T-cell (primary cell): ENCODE data around the gene RYK. TPM values are rescaled to one million over a fixed set of nuclear protein-coding genes. Genes with fewer than 3 reads are reported as not detected.
A peak's percentile ranks its signal among the peaks of the same experiment; 100 is the strongest.

Source experiments
- ATAC-seq, 4 experiments: fragments of 200-7000 bp in 3 of 4; fragments of 150-1000 bp in 1 of 4; cut with Tn5 transposase; replicated peaks in 1 of 4; 1 replicate in 3 of 4; 2 replicates in 1 of 4; pipeline ENCODE4 v1.10.0; 2021; ENCODE audit warnings: moderate library complexity in 3 of 4, mild to moderate bottlenecking in 2 of 4, moderate number of reproducible peaks in 1 of 4
- CTCF ChIA-PET, 2 donors: fragments of 300-600 bp; sonication (Branson Sonifier 250); formaldehyde crosslinking; loops; one replicate each; lab custom pipeline; 2022; ENCODE audit warnings: antibody characterized with exemption in 2 of 2; lab: Charles Lee
- POLR2A ChIA-PET, 2 donors: fragments of 300-600 bp; sonication (Branson Sonifier 250); formaldehyde crosslinking; loops; one replicate each; lab custom pipeline; 2022; ENCODE audit warnings: antibody characterized with exemption in 2 of 2; lab: Charles Lee
- DNase-seq, 35 experiments: peaks; one replicate each; pipeline versions ENCODE4 v3.0.0 to v3.0.0-alpha.2; 2013 to 2023
- H3K27ac ChIP-seq: one replicate; pipeline ENCODE4 v1.5.1; 2013; ENCODE audit warnings: low read length
- H3K27me3 ChIP-seq, 2 experiments: replicated peaks in 1 of 2; 1 replicate in 1 of 2; 2 replicates in 1 of 2; pipeline versions ENCODE4 v1.6.1 to v1.7.0; 2013; ENCODE audit warnings: low read length in 1 of 2, mixed read lengths in 1 of 2; ENCODE audit not compliant: control insufficient read depth in 2 of 2, insufficient read depth in 2 of 2; ENCODE audit errors: extremely low read depth in 1 of 2
- H3K36me3 ChIP-seq, 2 donors: 1 replicate in 1 of 2; 2 replicates in 1 of 2; pipeline versions ENCODE4 v1.6.1 to v1.7.0; 2013; ENCODE audit warnings: low read length in 1 of 2; ENCODE audit not compliant: control insufficient read depth in 2 of 2, insufficient read depth in 1 of 2; ENCODE audit errors: extremely low read depth in 1 of 2
- H3K4me1 ChIP-seq, 2 experiments: 1 replicate in 1 of 2; 2 replicates in 1 of 2; pipeline versions ENCODE4 v1.6.1 to v1.7.0; 2013; ENCODE audit warnings: low read length in 2 of 2, mixed read lengths in 1 of 2; ENCODE audit not compliant: insufficient read depth in 2 of 2, control insufficient read depth in 1 of 2; ENCODE audit errors: extremely low read depth in 1 of 2
- H3K4me3 ChIP-seq, 2 donors: 1 replicate in 1 of 2; 2 replicates in 1 of 2; pipeline versions ENCODE4 v1.5.1 to v1.7.0; 2013; ENCODE audit warnings: mild to moderate bottlenecking in 2 of 2, low read length in 1 of 2, moderate library complexity in 1 of 2; ENCODE audit not compliant: control insufficient read depth in 1 of 2; ENCODE audit errors: extremely low read depth in 1 of 2
- H3K9me3 ChIP-seq: 2 replicates; pipeline ENCODE4 v1.7.0; 2013
- H3K27ac Mint-ChIP-seq, 2 donors: one replicate each; pipeline ENCODE4 v1.8.0; 2020 to 2021; ENCODE audit warnings: mild to moderate bottlenecking in 2 of 2, mixed read lengths in 2 of 2
- H3K27me3 Mint-ChIP-seq, 2 donors: one replicate each; pipeline ENCODE4 v1.8.0; 2021 to 2022; ENCODE audit warnings: mixed read lengths in 2 of 2
- H3K36me3 Mint-ChIP-seq: one replicate; pipeline ENCODE4 v1.8.0; 2021; ENCODE audit warnings: mixed read lengths
- H3K4me1 Mint-ChIP-seq, 3 donors: one replicate each; pipeline ENCODE4 v1.8.0; 2020 to 2022; ENCODE audit warnings: mixed read lengths in 3 of 3, mild to moderate bottlenecking in 1 of 3
- H3K4me3 Mint-ChIP-seq, 3 donors: one replicate each; pipeline ENCODE4 v1.8.0; 2020 to 2022; ENCODE audit warnings: mild to moderate bottlenecking in 3 of 3, mixed read lengths in 3 of 3, moderate library complexity in 3 of 3
- H3K9me3 Mint-ChIP-seq, 3 donors: one replicate each; pipeline ENCODE4 v1.8.0; 2020 to 2022; ENCODE audit warnings: mixed read lengths in 3 of 3
- WGBS: methylation state at CpG from one replicate; pipeline ENCODE4 v1.1.5; 2013; ENCODE audit warnings: missing lambda C conversion rate; ENCODE audit not compliant: insufficient coverage; 5-methylcytosine and 5-hydroxymethylcytosine counted together
- total RNA-seq, 35 experiments: library from RNA in 6 of 35; stranded (reverse) in 6 of 35; fragments of 120-200 nt in 1 of 35; gene quantifications; one replicate each; pipeline versions ENCODE4 v1.2.1 to v1.2.4 and lab custom pipeline; 2013 to 2026

Gene RYK
- total RNA-seq, 5 donors from 2014 or later (not counting 1 experiment from before 2014, with no cell fraction given) = 33.6 to 46.3 (median 38.0) TPM

- Mint-ChIP-seq H3K27ac (no peak overlapping the region), H3K36me3 (peaks cover 18% of the 10 kb centered on the region), H3K9me3 (no peaks in the 10 kb centered on the region), H3K4me3 (no peak overlapping the region), H3K4me1 (peaks cover 23 to 34% (median 29%) of the 10 kb centered on the region in 3 donors), H3K27me3 (no peaks in the 10 kb centered on the region)
- no peak for ATAC-seq
- DNase-seq = no peak
- Histone ChIP-seq H3K36me3 (peaks cover 0 to 9% of the 10 kb centered on the region in 2 donors), H3K27me3 (no peaks in the 10 kb centered on the region), H3K4me1 (no peaks in the 10 kb centered on the region), H3K4me3 (no peak overlapping the region), H3K27ac (no peak overlapping the region), H3K9me3 (no peaks in the 10 kb centered on the region)
- POLR2A ChIA-PET = interaction anchor here (0.5 to 0.6 kb wide), 3 partner anchors 25 to 1557 kb away, joined by 3 to 4 read pairs (median 4); partner anchors contain the start of gene UBA5 (in 1 of the 2)
- 91% methylated on average over 4 of the region's 4 CpGs for WGBS
- CTCF ChIA-PET = interaction anchor here in 1 of 2 donors (0.6 to 1.1 kb wide), 2 partner anchors 30 to 1822 kb away, joined by 3 to 7 read pairs; no protein-coding TSS in a partner anchor
These were observed 33.8 kb downstream of the RYK start for GRCh38 chr3:134216851-134217250.

- no peaks in the 10 kb centered on the region for H3K27me3 ChIP-seq
- peaks cover 24 to 34% (median 29%) of the 10 kb centered on the region in 3 donors for H3K4me1 Mint-ChIP-seq
- H3K9me3 Mint-ChIP-seq = no peaks in the 10 kb centered on the region
- peaks cover 3 to 8% of the 10 kb centered on the region in 2 donors for H3K36me3 ChIP-seq
- ATAC-seq = no peak
- WGBS = no CpG with 5 or more reads among the region's 10 CpGs
- peaks cover 18% of the 10 kb centered on the region for H3K36me3 Mint-ChIP-seq
- ChIA-PET CTCF (interaction anchor here (0.7 to 1.1 kb wide), 5 partner anchors 14 to 299 kb away, joined by 3 to 4 read pairs (median 3); no protein-coding TSS in a partner anchor), POLR2A (interaction anchor here (0.5 to 0.7 kb wide), 5 partner anchors 8 to 1556 kb away, joined by 3 to 8 read pairs (median 4); partner anchors contain the start of gene UBA5 (in 1 of the 2))
- H3K4me3 Mint-ChIP-seq = no peak overlapping the region
- H3K9me3 ChIP-seq = no peaks in the 10 kb centered on the region
- no peaks in the 10 kb centered on the region for H3K27me3 Mint-ChIP-seq
- DNase-seq = no peak
- H3K4me1 ChIP-seq = no peaks in the 10 kb centered on the region
- no peak overlapping the region for H3K27ac ChIP-seq
- no peak overlapping the region for H3K4me3 ChIP-seq
- H3K27ac Mint-ChIP-seq = no peak overlapping the region
These were observed 34.4 kb downstream of the RYK start for GRCh38 chr3:134216191-134216764.

GRCh38 chr3:134214239-134214638, 36.4 kb downstream of the RYK start:
- H3K27ac ChIP-seq = no peak overlapping the region
- POLR2A ChIA-PET = no interaction called here
- no peaks in the 10 kb centered on the region for H3K4me1 ChIP-seq
- no peak overlapping the region for H3K4me3 Mint-ChIP-seq
- CTCF ChIA-PET = interaction anchor here (1.0 to 3.2 kb wide), 5 partner anchors 14 to 278 kb away, joined by 4 to 15 read pairs (median 6); no protein-coding TSS in a partner anchor
- no peaks in the 10 kb centered on the region for H3K9me3 Mint-ChIP-seq
- ATAC-seq (no peak), DNase-seq (no peak)
- H3K4me3 ChIP-seq = no peak overlapping the region
- peaks cover 20% of the 10 kb centered on the region for H3K36me3 Mint-ChIP-seq
- no peaks in the 10 kb centered on the region for H3K27me3 ChIP-seq
- peaks cover 23 to 31% (median 29%) of the 10 kb centered on the region in 3 donors for H3K4me1 Mint-ChIP-seq
- H3K27ac Mint-ChIP-seq = peak overlapping the region; percentile 30 to 54
- H3K36me3 ChIP-seq = peaks cover 7 to 21% of the 10 kb centered on the region in 2 donors
- 86% methylated on average over 2 of the region's 2 CpGs for WGBS
- H3K27me3 Mint-ChIP-seq = no peaks in the 10 kb centered on the region
- H3K9me3 ChIP-seq = no peaks in the 10 kb centered on the region

- no peaks in the 10 kb centered on the region for H3K27me3 Mint-ChIP-seq
- POLR2A ChIA-PET = interaction anchor here in 1 of 2 donors (0.6 kb wide), 1 partner anchor 10 kb away, joined by 7 read pairs; no protein-coding TSS in a partner anchor
- Histone ChIP-seq H3K4me1 (no peaks in the 10 kb centered on the region), H3K36me3 (peaks cover 7 to 31% of the 10 kb centered on the region in 2 donors), H3K27ac (no peak overlapping the region), H3K27me3 (no peaks in the 10 kb centered on the region), H3K4me3 (no peak overlapping the region), H3K9me3 (no peaks in the 10 kb centered on the region)
- peaks cover 21 to 27% (median 27%) of the 10 kb centered on the region in 3 donors for H3K4me1 Mint-ChIP-seq
- no CpG with 5 or more reads among the region's 3 CpGs for WGBS
- H3K4me3 Mint-ChIP-seq = no peak overlapping the region
- peaks cover 21% of the 10 kb centered on the region for H3K36me3 Mint-ChIP-seq
- no peaks in the 10 kb centered on the region for H3K9me3 Mint-ChIP-seq
- DNase-seq (peak; percentile 48 to 90 (median 80)), ATAC-seq (peak; percentile 82 to 92 (median 87))
- CTCF ChIA-PET = interaction anchor here (0.5 to 3.2 kb wide), 25 partner anchors 10 to 279 kb away, joined by 3 to 28 read pairs (median 4); partner anchors contain the start of gene RYK (in 1 of the 2)
- H3K27ac Mint-ChIP-seq = peak overlapping the region; percentile 1 to 25
These were observed 37.5 kb downstream of the RYK start for GRCh38 chr3:134212967-134213665.

- ChIA-PET POLR2A (no interaction called here), CTCF (interaction anchor here (0.6 to 3.2 kb wide), 27 partner anchors 12 to 272 kb away, joined by 3 to 28 read pairs (median 4); no protein-coding TSS in a partner anchor)
- Histone ChIP-seq H3K36me3 (peaks cover 7 to 35% of the 10 kb centered on the region in 2 donors), H3K4me3 (no peak overlapping the region), H3K4me1 (no peaks in the 10 kb centered on the region), H3K27ac (no peak overlapping the region), H3K27me3 (no peaks in the 10 kb centered on the region), H3K9me3 (no peaks in the 10 kb centered on the region)
- H3K4me3 Mint-ChIP-seq = no peak overlapping the region
- peak in 1 of 4 experiments; percentile 29 for ATAC-seq
- H3K27ac Mint-ChIP-seq = no peak overlapping the region
- WGBS = 86% methylated on average over 1 of the region's 2 CpGs
- no peaks in the 10 kb centered on the region for H3K27me3 Mint-ChIP-seq
- peaks cover 24% of the 10 kb centered on the region for H3K36me3 Mint-ChIP-seq
- no peaks in the 10 kb centered on the region for H3K9me3 Mint-ChIP-seq
- peak in 4 of 35 experiments; percentile 2 to 16 (median 10) for DNase-seq
- peaks cover 21 to 27% (median 22%) of the 10 kb centered on the region in 3 donors for H3K4me1 Mint-ChIP-seq
These were observed 38.9 kb downstream of the RYK start for GRCh38 chr3:134211797-134212196.

GRCh38 chr3:134205451-134205850, 45.2 kb downstream of the RYK start:
- Mint-ChIP-seq H3K27me3 (no peaks in the 10 kb centered on the region), H3K27ac (no peak overlapping the region), H3K4me3 (no peak overlapping the region), H3K9me3 (no peaks in the 10 kb centered on the region), H3K4me1 (no peaks in the 10 kb centered on the region), H3K36me3 (peaks cover 41% of the 10 kb centered on the region)
- H3K4me1 ChIP-seq = no peaks in the 10 kb centered on the region
- ATAC-seq = no peak
- 100% methylated on average over 2 of the region's 4 CpGs for WGBS
- CTCF ChIA-PET = no interaction called here
- H3K9me3 ChIP-seq = no peaks in the 10 kb centered on the region
- no peak overlapping the region for H3K27ac ChIP-seq
- no peak overlapping the region for H3K4me3 ChIP-seq
- POLR2A ChIA-PET = no interaction called here
- no peaks in the 10 kb centered on the region for H3K27me3 ChIP-seq
- H3K36me3 ChIP-seq = peaks cover 0 to 44% of the 10 kb centered on the region in 2 donors
- no peak for DNase-seq
